ENCODE measurements around the gene MEOX2. TPM values are rescaled to one million over a fixed set of nuclear protein-coding genes. Genes with fewer than 3 reads are reported as not detected.

MEOX2 gene
- total RNA-seq, 1 donor from 2014 or later, result not detected

DNA sequence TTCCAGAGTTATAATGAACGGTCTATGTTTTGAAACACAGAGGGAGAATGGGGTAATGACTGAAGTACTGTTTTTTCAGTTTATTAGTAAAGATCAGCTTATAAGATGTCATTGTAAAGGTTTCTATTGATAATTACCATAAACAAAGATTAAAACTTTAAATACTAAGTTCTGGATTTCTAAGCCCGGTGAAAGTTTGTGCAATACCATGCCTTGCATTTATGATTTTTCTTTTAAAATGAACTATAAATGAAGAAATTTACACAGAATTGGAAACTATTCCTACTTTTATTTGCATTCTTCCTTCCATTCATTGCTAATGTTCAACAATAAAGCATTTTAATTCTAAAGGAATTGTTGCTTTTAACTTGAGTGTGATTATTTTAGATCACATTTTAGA is 4.9 kb downstream of the MEOX2 start:
- intact Hi-C loops (cut with micrococcal nuclease), result no loop called here

DNA sequence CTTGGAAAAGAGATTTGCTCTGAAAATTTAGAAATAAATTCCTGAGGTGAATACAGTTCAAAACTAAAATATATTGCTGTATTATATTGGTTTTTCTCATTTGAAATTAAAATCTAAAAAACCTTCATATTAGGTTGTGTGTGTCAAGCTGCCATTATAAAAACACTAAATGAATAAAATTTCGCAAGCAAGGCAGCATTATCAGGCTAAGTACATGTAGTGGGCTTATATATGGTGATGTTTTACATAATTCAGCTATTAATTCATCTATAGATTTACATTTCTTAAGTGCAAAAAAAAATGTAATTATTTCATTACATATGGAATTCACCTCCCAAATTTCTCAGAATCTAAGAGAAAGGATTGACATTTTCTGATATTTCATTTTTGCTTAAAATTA is 5.3 kb downstream of the MEOX2 start:
- intact Hi-C loops (cut with micrococcal nuclease), result no loop called here

DNA sequence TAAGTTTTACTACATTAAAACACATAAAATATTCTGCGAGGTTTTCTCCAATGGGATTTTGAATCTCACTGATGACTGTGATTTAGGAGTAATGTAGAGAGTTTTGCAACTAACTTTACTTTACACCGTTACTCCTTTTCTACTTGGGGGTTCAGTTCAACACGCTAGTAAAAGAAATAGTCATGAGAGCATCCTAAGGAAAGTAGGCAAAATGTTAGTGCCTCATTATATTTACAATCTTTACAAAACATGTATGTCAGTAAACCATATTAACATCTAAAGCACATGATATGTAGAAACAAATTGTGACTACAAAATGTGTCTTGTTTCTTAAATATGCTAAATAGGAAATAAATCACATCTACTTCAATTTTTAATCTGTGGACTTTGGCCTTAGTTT is 6.0 kb downstream of the MEOX2 start:
- intact Hi-C loops (cut with micrococcal nuclease), result no loop called here

DNA sequence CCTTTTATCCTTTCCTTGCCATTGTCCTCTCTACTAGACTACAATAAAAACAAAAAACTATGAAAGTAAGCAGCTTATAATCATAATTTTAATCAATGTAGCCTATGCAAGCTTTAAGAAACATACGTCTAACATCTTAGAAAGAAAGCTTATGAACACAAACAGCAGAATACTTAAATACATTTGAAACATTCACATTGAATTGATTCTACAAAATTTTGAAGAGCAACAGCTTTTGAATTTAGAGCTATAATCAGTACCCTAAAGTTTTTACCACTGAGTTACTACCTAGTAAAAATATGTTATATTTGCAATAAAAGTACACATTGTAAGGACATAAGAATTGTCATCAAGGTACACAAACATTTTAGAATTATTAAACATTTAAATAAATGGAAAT is 7.2 kb downstream of the MEOX2 start:
- intact Hi-C loops (cut with micrococcal nuclease), result no loop called here

DNA sequence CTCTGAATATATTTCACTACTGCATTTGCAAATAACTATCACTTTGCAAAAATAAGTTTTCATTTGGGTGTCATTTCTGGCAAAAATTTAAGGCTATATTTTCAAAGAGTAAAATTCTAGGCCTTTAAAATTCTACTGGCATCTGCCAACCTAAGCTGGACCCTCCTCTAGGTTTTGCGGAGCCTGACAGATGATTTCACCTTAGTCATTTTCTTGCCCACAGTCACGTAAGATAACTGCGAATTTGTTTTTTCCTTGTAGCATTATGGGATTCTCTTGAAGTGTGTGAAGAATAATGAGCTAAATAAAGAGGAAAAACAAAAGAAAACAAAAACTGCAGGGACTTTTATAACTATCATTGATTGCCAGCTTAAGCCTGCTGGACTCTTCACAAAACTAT is 7.8 kb downstream of the MEOX2 start:
- intact Hi-C loops (cut with micrococcal nuclease), result no loop called here

DNA sequence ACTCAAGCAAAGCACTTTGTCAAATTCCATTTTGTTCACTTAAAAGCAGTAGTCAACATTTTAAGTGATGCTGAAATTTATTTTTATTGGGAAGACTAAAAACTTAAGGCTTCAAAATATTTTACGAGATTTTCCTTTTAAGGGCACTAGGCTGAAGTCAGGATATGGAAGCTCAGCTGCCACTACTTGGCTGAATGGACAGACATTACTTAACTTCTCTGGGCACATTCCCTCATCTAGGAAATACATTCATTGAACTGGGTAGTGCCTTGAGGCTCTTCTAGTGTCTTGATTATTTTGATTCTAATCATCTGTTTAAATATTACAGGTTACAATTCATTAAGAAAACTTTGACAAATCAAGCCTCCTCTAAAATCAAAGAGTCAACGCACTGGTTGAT is 11.1 kb downstream of the MEOX2 start:
- intact Hi-C loops (cut with micrococcal nuclease), result no loop called here

DNA sequence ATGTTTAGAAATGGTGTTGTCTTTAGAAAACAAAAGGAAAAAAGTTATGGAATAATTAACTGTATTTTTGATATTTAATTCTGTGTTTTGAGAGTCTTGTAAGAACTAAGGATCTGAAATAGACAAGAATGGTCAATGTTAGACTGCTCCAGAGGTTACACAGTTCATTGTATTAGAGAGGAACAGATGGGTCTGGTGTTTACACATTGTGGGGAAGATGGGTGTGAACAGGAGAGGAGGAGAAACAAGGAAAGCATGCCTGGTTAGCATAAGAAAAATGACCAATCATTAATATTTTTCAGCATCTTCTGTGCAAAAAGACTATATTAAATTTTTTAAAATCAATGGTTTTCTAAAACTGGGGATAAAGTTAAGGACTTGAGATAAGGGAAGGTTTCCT is 11.9 kb downstream of the MEOX2 start:
- intact Hi-C loops (cut with micrococcal nuclease), result no loop called here

DNA sequence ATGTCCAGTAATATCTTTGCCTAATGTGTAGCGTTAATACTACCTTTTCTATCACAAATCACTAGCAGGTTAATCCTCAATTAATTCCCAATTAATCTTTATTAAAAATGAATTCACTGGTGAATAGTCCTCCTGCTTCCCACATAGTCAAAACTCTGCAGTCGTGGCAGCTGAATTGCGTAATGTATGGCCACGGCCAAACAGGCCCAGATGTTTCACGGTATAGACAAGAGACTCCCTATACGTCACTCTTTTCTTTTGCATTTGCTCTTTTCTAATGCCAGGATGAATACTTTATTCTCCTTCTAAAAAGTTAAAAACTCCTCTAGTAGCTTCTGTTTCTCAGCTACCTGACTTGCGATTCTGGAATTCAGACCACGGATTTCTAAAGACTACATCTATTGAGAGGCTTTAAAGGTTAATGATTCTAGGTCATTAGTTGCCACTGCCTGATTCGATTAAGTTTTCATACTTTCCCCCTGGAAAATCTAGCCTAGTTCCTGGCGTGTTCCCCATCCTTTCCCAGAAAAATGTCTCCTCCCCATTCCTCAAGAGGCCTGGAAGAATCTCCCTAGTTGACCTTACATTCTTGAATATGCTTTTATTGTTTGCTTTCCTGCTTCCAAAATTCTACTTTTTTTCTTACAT is 16.9 kb downstream of the MEOX2 start:
- intact Hi-C loops (cut with micrococcal nuclease), result no loop called here

DNA sequence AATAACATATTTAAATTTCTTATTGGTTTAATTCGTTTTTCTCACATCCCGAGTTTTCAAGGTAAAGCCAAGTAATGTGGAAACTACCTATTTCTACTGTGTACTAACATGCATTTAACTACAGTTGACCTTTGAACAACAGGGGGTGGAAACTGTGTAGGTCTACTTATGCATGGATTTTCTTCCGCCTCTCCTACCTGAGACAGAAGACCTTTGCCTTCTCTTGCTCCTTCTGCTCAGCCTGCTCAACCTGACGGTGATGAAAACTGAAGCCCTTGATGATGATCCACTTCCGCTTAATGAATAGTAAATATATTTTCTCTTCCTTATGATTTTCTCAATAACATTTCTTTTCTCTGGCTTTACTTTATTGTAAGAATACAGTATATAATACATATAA is 18.5 kb downstream of the MEOX2 start:
- intact Hi-C loops (cut with micrococcal nuclease), result no loop called here

DNA sequence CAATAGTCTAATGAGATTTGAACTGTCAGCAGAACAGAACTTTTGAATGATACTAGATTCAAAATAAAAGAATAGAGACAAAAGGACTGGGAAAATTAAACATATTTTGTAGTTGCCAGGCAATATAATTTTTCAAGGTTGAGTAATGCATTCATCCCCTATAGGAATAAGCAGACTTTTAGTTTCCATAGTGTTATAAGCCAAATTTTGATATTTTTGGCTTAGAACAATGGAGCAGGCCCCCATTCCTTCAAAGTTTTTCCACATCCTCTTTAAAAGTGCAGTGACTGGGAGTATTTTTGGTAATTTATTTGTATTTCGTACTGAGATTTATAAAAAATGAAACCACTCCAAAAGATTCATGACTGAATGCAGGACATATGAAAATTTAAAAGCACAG is 24.0 kb downstream of the MEOX2 start:
- intact Hi-C loops (cut with micrococcal nuclease), result no loop called here

DNA sequence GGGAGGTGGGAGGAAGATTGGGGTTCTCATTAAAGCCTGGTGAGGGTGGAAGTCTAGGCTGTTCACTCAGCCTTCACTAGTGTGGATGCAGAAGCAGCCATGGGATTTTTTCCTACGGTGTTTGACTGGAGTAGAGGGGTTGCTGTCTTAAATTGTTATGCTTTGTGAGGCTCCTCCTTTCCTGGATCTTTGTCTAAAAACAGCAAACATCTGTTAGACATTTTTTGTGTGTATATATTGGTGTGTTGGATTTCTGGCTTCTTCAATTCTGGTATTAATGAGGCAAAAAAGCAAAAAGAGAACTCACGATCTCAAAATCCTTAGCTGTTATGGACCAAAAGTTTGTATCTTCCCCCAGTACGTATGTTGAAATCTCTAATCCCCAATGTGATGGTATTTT is 28.2 kb downstream of the MEOX2 start:
- intact Hi-C loops (cut with micrococcal nuclease), result no loop called here

DNA sequence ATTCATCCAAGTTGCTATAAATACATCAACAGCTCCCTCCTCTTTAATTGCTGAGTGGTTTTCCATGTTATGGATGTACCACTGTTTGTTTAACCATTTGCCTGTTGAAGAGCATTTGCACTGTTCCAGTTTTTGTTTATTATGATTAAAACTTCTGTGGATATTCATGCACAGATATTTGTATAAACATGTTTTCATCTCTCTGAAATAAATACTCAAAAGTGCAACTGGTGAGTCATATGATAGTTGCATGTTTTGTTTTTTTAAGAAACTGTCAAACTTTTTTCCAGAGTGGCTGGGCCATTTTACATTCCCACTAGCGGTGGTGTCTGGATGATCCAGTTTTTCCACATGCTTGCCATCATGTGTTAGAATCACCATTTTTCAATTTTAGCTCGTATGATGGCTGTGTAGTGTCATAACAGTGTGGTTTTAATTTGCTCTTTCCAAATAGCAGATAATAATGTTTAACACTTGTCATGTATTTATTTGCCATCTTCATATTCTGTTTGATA is 33.6 kb downstream of the MEOX2 start:
- intact Hi-C loops (cut with micrococcal nuclease), result no loop called here

DNA sequence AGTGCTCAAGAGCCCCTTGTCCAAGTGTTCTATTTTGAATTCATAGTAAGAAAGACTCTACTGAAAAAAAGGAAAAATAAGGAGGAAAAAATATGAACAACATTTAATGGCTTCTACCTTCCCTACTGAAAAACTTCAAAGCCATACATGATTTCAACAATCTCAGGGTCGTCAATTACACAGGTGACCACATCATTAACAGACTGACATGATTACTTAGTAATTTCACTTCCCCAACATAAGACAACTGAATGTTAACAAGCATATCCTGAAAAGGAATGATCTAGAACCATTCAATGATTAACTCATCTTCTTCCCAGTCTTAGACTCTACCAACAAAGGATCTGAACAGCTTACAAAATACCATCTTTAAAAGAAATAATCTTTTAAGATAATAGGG is 34.8 kb downstream of the MEOX2 start:
- intact Hi-C loops (cut with micrococcal nuclease), result no loop called here

DNA sequence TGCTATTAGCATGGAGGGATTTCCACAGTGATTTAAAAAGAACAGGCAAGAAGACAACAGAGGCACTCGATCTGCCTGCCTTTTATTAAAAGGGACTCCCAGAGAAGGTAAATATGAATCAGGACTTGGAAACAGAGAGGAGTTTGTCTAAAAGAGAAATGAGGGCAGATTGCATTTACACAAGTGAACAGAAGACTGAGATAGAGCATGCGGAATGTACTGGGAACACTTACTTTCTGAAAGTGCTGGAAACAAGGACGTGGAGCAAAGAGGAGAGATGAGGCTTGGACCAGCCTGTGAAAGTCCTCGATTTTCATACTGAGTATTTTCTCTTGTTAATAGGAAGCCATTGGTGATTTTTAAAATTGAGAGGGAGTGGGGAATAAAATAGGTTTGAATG is 35.7 kb downstream of the MEOX2 start:
- intact Hi-C loops (cut with micrococcal nuclease), result no loop called here

DNA sequence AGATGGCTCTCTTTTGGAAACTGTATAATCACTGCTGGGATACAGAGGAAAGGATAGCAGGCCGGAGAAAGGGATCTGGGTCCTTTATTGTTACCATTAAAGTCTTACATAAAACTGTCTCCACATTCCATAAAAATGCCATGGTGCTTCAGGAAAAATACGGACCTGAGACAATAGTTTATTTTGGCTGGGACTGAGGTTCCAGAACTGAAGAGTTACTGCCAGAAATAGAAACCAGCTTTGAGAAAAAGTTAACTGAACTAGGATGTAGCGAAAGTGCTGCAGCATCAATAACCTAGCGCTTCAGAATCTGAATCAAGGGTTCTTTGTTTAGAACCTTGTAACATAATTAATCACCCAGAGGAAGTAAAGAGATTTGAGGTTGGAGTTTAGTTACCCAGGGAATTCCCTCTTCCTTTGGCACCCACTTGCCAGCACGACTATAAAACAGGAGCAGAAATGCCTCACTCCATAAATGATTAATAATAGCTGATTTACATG is 38.0 kb downstream of the MEOX2 start:
- intact Hi-C loops (cut with micrococcal nuclease), result no loop called here

DNA sequence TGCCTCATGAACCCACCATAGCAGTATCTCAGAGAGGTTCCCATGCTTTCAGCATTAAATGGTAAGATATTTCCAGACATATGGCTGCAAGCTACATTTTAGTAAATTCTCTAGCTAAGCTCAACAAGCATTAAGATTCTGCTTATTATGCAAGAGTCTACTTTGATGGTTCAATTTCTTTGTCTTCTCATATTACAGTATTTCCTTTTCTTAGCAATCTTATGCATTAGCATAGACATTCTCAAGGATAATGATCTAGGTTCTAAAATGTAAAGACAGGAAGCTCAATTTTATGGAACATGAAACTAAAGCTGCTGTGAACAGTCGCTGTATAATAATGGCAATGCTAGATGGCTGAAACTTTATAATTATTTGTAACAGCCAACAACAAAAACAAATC is 39.2 kb downstream of the MEOX2 start:
- intact Hi-C loops (cut with micrococcal nuclease), result no loop called here

DNA sequence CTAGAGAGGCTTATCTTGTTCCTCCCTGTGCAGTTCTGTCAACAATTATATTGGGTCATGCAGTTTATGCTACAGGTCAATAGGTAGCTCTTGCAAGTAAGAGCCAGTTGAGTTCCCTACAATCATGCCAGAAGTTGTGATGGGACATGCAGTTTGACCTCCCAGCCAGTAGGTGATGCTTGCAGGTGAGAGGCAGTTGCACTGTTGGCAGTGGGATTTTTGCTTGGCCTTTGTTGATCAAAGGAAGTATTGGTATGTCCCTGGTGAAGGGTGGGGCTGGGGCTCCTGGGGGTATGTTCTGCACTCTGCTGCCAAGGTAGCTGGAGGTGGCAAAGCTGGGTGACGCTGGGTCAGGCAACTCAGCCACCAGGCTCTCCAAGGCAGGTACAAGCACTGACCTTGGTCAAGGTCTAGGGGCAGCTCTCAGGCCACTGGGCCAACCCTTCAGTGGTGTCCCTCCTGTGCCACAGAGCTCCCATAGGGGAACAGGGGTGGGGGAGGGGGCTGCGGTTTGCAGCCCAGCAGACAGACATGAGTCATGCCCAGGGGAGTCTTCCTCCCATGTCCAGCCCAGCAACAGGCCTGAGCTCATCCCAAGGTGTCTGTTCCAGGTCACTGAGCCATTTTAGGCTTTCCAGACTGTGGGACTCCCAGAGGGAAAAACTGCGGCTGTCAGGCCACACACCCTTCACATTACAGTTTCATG is 43.3 kb downstream of the MEOX2 start:
- intact Hi-C loops (cut with micrococcal nuclease), result no loop called here

DNA sequence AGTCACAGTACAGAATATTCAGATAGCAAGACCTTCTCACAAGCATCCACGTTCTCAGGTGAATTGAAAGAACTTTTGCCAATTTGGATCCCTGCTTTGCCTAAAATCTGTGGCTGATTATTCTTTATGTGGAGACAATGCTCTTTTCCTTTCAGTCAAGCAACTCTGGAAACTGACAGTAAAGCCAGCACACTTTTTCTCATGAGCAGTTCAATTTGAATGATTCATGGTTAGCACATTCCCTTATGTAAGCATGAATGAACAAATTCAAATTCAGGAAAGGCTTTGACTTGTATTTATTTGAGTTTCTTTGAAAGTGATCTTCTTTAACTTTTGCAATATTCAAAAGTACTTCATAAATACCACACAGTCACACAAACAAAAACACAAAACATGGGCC is 57.6 kb downstream of the MEOX2 start:
- intact Hi-C loops (cut with micrococcal nuclease), result no loop called here

DNA sequence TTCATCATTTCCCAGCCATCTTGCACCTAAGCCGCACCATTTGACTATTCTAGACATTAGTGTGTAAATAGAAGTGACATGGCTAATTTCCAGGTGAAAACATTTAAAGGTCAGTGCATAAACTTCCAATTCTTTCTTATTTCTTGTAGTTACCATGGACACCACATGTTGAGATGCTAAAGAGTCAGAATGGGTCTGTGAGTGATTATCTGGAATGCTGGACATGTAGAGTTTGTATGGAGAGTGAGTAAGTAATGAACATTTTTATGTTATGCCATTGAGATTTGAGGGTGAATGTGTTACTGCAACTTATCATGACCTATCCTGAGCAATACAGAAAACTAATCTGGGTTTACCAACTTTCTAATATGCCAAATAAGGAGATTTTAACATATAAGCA is 60.4 kb downstream of the MEOX2 start:
- intact Hi-C loops (cut with micrococcal nuclease), result no loop called here

DNA sequence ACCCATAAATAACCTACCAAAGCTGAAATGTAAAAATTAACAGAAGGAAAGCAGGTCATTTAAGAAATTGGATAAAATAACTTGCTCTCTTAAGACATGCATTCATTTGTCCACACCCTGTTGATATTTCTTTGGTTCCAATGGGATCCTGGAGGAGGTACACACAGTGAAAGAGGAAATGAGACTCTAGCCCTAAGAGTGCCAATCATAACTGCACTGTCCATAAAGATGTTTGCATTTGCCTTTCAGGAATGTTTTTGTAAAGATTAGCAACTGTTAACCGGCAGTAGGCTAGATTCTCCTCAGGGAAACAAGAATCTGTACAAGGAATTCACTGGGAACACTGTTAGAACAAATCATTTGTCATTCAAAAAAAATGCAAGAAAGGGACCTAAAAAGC is 61.0 kb downstream of the MEOX2 start:
- intact Hi-C loops (cut with micrococcal nuclease), result no loop called here

DNA sequence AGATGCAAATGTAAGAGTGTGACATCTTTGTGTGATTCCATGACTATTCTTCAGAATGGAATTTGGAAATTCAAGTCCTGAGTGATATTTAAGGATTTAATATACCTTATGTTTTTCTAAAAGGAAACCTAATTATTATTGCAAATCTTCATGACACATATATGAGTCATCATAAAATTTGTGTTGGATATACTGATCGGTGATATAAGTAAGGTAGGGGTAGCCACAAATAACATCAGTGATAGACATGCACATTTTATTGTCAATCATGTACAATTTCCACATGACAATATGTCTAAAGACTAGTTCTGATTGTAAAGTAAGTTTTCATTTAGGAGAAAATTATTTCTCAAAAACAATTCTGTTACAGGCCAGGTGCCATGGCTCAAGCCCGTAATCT is 65.0 kb downstream of the MEOX2 start:
- intact Hi-C loops (cut with micrococcal nuclease), result no loop called here

DNA sequence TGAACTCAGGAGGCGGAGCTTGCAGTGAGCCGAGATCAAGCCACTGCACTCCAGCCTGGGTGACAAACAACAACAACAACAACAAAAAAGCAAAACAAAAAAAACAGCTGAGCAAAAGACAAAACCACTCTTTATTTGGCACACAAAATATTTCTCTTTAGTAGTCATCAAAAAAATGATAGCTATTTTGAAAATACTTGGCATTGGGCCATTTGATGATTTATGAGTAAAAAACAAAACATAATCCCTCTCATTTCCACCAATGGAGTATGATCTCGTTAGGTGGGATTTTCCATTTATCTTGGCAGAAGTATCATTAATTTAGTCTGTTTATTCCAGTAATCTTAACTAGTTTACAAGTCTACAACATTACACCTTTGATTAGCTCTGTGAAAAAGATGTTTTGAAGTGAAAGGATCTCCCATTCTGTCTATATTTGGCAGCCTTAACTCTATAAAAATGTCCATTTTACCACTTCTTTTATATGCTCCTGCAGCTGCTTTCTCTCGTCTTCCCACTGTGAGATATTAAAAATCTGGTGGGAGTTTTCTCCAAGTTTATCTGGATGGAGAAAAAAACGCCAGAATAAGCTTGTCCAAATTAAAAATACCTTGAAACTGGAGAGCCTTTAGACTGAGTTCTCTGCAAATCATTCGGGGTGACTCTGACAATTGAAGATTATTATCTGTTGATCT is 65.8 kb downstream of the MEOX2 start:
- intact Hi-C loops (cut with micrococcal nuclease), result no loop called here
